Fibroblast of mammary gland (primary cell): ENCODE data around the gene NOTCH2.
"Not testable (repeated sequence)": the region's sequence is repeated elsewhere in the genome, so short reads cannot be mapped to it uniquely, and the experiment has no call there.

Experiments
- DNase-seq: peaks from one replicate; pipeline ENCODE4 v3.0.0-alpha.2; 2010; ENCODE audit warnings: low read depth
- H3K4me3 ChIP-seq: 2 replicates; pipeline ENCODE4 v1.5.1; 2011; ENCODE audit warnings: low read depth, mild to moderate bottlenecking, low read length, moderate library complexity; ENCODE audit not compliant: control insufficient read depth

The NOTCH2 gene

GRCh38 chr1:120069067-120069919, at the start of gene NOTCH2:
TSS of gene NOTCH2 (minus strand) at chr1:120069662. CDS start at chr1:120069406, 256 bp downstream.
- not testable (repeated sequence) for DNase-seq

GRCh38 chr1:120117371-120118177, 48.1 kb upstream of the NOTCH2 start:
- peak; percentile 57 for DNase-seq
- not testable (repeated sequence) for H3K4me3 ChIP-seq

More at GRCh38 chr1:120069067-120069919, at the start of gene NOTCH2:
- peak within 1 kb of the TSS; percentile 36 for H3K4me3 ChIP-seq

- H3K4me3 ChIP-seq: not testable (repeated sequence)
- DNase-seq: peak; percentile 89
Measured at GRCh38 chr1:120116094-120116493, 46.6 kb upstream of the NOTCH2 start.

DNA sequence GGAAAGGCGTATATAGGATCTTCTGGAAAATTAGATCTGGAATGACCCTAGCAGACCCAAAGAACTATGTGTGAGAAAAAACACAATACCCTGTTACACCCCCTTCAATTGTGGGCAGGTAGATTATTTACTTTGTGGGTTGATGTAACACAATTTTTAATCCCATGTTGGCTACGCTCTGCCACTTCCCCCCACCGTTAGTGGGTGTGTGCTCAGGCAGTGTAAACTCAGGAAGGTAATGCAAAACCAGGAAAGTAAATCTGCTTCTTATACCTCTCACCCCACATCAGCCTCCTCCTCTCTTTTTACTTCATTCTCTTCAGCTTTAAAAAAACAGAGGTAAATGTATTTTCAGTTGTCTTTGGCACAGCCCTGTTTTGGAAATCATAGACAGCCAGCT, 43.7 kb upstream of the NOTCH2 start:
- not testable (repeated sequence) for H3K4me3 ChIP-seq, DNase-seq

- H3K4me3 ChIP-seq, DNase-seq: not testable (repeated sequence)
Measured at GRCh38 chr1:120112212-120112611, 42.8 kb upstream of the NOTCH2 start.

DNA sequence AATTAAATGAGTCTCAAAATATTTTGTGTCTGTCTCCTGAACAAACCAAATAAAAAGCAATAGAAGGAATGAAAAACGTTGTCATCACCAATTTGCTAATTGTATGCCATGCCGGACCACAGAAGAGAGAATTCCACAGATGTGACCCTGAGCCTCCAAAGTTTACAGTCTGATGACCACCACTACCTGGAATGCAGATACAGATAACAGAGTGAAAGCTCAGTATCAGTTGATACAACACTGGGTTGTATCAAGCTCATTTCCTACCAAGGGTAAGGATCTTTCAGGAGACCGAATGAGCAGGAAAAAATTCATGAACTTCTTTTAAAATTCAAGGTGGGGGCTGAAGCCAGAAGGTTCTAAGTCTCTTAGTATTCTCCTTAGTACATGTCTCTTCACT, 42.3 kb upstream of the NOTCH2 start:
- not testable (repeated sequence) for DNase-seq, H3K4me3 ChIP-seq

DNA sequence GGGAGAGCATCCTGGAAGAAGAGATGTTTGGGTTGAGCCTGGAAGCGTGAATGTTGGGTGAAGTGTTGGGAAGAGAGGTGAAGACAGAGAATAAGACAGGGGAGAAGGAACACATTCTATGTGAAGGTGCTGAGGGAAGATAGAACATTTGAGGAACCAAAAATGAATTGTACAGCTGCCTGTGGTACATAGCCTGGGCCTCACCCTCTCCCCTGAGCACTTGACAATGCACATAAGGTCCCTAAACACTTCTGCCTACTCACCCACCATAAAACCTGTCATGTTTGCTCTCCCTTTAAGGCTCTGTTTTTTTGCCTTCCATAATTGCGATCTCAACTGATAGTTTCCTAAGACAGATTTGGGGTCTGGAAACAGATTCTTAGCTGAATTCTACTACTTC, 41.5 kb upstream of the NOTCH2 start:
- not testable (repeated sequence) for H3K4me3 ChIP-seq, DNase-seq

- not testable (repeated sequence) for DNase-seq, H3K4me3 ChIP-seq
Measured at GRCh38 chr1:120109656-120110055, 40.2 kb upstream of the NOTCH2 start.

DNA sequence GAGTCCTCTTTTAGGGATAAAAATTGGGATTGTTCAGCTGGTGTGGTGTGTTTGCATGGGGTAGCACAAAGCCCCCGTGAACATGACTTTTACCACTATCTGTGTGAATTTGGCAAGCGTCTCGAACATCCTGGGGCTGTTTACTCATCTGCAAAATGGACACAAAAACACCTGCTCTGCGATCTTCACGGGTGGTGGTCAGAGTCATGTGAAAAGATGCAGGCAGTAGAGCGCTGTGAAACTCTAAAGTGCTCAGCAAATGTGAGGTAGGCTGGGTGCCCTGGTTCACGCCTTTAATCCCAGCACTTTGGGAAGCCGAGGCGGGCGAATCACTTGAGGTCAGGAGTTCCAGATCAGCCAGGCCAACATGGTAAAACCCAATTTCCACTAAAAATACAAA, 39.7 kb upstream of the NOTCH2 start:
- H3K4me3 ChIP-seq: not testable (repeated sequence)

DNA sequence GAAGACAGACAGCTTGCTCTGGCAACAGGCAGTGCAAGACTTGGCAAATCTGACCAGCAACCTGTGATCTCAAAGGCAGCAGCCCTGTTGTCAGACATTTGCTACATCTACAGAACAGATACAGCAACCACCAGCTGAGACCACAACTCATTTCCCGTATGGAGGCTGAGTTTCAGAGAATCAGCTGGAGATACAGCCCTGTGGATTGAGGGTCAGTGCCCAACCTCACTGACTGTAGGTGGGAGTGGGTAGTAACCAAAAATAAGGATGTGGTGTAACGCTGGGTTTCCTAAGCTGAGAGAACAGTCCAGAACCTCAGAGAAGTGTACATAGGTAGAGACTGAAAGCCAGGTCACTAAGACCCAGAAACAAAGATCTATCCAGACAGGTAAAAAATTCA, 35.8 kb upstream of the NOTCH2 start:
- DNase-seq: not testable (repeated sequence)

More for the DNA sequence above, 39.7 kb upstream of the NOTCH2 start:
- not testable (repeated sequence) for DNase-seq

GRCh38 chr1:120103768-120104167, 34.3 kb upstream of the NOTCH2 start:
- DNase-seq, H3K4me3 ChIP-seq: not testable (repeated sequence)

More for the DNA sequence above, 35.8 kb upstream of the NOTCH2 start:
- not testable (repeated sequence) for H3K4me3 ChIP-seq

DNA sequence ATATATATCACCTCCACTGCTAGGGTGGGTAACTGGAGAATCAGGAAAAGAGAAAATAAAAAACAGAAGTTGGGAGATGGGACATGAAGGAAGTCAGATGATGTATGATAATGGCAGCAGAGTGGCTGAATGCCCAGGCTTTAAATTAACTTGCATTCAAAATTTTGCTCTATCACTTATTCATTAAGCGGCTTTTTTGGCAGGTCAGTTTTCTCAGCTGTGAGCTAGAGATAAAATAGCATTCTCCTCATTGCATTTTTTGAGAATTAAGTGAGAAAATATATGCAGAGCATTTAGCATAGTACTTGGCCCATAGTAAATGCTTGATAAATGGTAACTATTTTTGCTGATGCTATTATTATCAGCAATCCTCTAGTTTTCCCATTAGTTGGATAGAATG, 32.1 kb upstream of the NOTCH2 start:
- not testable (repeated sequence) for H3K4me3 ChIP-seq, DNase-seq

GRCh38 chr1:120100590-120100989, 31.1 kb upstream of the NOTCH2 start:
- not testable (repeated sequence) for DNase-seq, H3K4me3 ChIP-seq

GRCh38 chr1:120098986-120099759, 29.7 kb upstream of the NOTCH2 start:
- not testable (repeated sequence) for DNase-seq, H3K4me3 ChIP-seq

GRCh38 chr1:120096981-120097545, 27.6 kb upstream of the NOTCH2 start:
- H3K4me3 ChIP-seq, DNase-seq: not testable (repeated sequence)

- not testable (repeated sequence) for H3K4me3 ChIP-seq, DNase-seq
Measured at GRCh38 chr1:120093548-120094181, 24.2 kb upstream of the NOTCH2 start.

DNA sequence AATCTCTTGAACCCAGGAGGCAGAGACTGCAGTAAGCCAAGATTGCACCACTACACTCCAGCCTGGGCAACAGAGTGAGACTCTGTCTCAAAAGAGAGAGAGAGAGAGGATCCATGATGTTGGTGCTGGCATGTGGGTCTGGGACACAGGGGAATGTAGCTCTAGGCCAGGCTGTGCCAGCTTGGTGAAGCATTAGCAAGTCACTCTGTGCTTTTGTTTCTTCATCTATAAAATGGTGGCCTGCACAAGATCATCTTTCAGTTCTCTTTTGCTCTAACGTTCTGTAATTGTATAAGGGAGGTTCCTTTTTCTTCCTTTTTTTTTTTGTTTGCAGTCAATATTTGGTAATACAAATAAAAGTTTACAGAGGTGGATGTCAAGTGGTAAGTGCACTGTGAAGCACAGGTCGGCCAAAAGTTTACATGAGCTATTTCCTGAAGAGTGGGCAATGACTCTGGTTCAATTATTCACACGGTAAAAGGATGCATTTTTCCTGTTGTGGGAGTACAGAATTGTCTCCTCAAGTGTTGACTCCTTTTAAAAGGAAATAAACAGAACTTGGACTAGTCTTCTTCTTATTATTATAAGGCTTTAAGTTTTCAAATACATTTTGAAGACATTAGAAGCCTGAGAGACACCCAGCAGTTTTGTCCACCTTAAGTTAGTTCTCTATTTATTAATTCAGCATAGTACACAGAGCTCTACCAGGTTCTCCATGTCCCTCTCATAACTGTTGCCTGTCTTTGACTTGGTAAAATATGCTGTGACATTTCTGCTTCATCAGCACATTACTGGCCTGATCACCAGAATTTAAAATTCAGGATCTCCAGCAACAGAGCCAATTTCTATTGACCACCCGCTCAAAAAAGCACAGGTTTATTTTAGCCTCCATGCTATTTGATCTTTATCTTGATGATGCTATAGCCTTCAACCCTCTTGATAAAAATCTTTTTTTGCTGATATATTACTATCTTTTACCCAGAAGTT, 23.1 kb upstream of the NOTCH2 start:
- not testable (repeated sequence) for DNase-seq, H3K4me3 ChIP-seq
